ENCODE results near the gene DHRS2. TPM values are rescaled to one million over a fixed set of nuclear protein-coding genes. Genes with fewer than 3 reads are reported as not detected.

DHRS2 gene
- total RNA-seq, 3 donors from 2014 or later = 0.26 to 0.34 TPM; not detected in 1

DNA sequence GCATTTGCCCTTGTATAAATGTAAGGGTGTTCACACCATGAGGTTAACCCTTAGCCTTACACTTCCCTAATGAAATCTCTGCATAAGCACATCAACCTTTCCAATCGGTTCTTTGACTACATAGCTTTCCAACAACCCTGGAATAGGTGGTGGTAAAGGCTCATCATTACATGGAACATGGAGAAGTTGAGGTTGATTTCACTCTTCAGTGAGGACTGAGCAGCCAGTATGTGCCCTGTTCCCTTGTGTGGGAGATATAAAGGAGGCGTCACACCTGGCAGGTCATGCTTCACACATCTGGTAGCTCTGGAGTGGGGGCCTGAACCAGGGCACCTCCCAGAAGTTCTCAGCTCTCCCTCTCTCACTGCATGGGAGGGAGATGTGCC, 35.8 kb upstream of the DHRS2 start:
- TF ChIP-seq, protein P1, sequence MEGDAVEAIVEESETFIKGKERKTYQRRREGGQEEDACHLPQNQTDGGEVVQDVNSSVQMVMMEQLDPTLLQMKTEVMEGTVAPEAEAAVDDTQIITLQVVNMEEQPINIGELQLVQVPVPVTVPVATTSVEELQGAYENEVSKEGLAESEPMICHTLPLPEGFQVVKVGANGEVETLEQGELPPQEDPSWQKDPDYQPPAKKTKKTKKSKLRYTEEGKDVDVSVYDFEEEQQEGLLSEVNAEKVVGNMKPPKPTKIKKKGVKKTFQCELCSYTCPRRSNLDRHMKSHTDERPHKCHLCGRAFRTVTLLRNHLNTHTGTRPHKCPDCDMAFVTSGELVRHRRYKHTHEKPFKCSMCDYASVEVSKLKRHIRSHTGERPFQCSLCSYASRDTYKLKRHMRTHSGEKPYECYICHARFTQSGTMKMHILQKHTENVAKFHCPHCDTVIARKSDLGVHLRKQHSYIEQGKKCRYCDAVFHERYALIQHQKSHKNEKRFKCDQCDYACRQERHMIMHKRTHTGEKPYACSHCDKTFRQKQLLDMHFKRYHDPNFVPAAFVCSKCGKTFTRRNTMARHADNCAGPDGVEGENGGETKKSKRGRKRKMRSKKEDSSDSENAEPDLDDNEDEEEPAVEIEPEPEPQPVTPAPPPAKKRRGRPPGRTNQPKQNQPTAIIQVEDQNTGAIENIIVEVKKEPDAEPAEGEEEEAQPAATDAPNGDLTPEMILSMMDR (IDR thresholded peaks at IDR 0.05) = no peak
- DNase-seq = no peak
- no peak for ATAC-seq
- no peaks in the 10 kb centered on the region for H3K9me3 ChIP-seq
- no peak overlapping the region for H3K4me3 ChIP-seq
- no peaks in the 10 kb centered on the region for H3K4me1 ChIP-seq (ENCODE audit: low read depth)
- intact Hi-C loops (cut with DNase I, micrococcal nuclease) = no loop called here
- H3K36me3 ChIP-seq (ENCODE audit: low read depth) = no peaks in the 10 kb centered on the region

DNA sequence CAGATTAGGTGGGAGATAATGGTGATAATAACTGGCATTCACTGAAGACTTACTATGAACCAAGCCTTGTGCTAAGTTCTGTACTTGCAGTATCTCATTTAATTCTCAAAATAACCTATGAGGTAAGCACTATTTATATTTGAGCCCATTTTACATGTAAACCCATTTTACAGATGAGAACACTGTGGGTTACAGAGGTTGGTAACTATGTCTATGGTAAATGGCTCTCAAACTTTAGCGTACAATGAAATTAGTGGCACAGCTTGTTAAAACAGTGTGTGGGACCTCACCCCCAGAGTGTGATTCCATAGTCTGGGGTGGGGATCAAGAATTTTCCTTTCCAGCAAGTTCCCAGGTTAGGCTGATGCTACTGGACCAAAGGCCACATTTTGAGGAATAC, 35.4 kb upstream of the DHRS2 start:
- no peak for ATAC-seq
- TF ChIP-seq, protein P1 (IDR thresholded peaks at IDR 0.05) = no peak
- H3K4me3 ChIP-seq = no peak overlapping the region

DNA sequence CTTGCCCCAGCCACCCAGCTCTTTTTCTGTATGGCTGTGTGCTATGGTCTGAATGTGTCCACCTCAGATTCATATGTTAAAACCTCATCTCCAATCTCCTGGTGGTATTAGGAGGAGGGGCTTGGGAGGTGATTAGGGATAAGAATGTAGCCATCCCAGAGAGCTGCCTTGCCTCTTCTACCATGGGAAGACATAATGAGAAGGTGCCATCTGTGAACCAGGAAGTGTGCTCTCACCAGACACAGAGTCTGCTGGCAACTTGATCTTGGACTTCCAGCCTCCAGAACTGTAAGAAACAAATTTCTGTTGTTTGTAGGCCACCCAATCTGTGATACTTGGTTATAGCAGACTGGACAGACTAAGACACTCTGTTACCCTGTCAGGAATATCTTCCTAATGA, 34.7 kb upstream of the DHRS2 start:
- intact Hi-C loops (cut with DNase I, micrococcal nuclease) = no loop called here
- TF ChIP-seq, protein P1 (IDR thresholded peaks at IDR 0.05) = no peak
- no peak for ATAC-seq

More for the DNA sequence above, 35.4 kb upstream of the DHRS2 start:
- Histone ChIP-seq H3K36me3 (ENCODE audit: low read depth) (no peaks in the 10 kb centered on the region), H3K9me3 (no peaks in the 10 kb centered on the region), H3K4me1 (ENCODE audit: low read depth) (no peaks in the 10 kb centered on the region)
- no peak for DNase-seq
- intact Hi-C loops (cut with DNase I, micrococcal nuclease) = no loop called here

DNA sequence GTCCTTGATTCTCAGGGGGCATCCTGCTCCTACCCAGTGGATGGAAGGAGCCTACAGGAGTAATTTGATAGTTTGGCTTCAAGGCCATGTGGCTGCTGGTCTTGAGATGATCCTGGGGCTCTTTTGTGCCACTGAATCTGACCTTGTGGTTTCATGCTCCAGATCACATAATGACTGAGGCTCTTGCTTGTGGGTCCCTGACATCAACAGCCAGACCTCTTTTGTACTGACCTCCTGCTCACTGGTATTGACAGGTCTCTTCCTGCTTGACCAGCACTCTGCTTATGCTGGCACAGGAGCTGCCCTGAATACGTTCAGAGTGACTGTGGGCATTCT, 34.4 kb upstream of the DHRS2 start:
- H3K9me3 ChIP-seq = no peaks in the 10 kb centered on the region
- no peaks in the 10 kb centered on the region for H3K36me3 ChIP-seq (ENCODE audit: low read depth)
- H3K4me3 ChIP-seq = no peak overlapping the region
- DNase-seq (no peak), ATAC-seq (no peak)
- TF ChIP-seq, protein P1 (IDR thresholded peaks at IDR 0.05) = no peak
- intact Hi-C loops (cut with DNase I, micrococcal nuclease) = no loop called here
- no peaks in the 10 kb centered on the region for H3K4me1 ChIP-seq (ENCODE audit: low read depth)

More for the DNA sequence above, 34.7 kb upstream of the DHRS2 start:
- Histone ChIP-seq H3K36me3 (ENCODE audit: low read depth) (no peaks in the 10 kb centered on the region), H3K4me1 (ENCODE audit: low read depth) (no peaks in the 10 kb centered on the region), H3K4me3 (no peak overlapping the region), H3K9me3 (no peaks in the 10 kb centered on the region)
- DNase-seq = no peak

DNA sequence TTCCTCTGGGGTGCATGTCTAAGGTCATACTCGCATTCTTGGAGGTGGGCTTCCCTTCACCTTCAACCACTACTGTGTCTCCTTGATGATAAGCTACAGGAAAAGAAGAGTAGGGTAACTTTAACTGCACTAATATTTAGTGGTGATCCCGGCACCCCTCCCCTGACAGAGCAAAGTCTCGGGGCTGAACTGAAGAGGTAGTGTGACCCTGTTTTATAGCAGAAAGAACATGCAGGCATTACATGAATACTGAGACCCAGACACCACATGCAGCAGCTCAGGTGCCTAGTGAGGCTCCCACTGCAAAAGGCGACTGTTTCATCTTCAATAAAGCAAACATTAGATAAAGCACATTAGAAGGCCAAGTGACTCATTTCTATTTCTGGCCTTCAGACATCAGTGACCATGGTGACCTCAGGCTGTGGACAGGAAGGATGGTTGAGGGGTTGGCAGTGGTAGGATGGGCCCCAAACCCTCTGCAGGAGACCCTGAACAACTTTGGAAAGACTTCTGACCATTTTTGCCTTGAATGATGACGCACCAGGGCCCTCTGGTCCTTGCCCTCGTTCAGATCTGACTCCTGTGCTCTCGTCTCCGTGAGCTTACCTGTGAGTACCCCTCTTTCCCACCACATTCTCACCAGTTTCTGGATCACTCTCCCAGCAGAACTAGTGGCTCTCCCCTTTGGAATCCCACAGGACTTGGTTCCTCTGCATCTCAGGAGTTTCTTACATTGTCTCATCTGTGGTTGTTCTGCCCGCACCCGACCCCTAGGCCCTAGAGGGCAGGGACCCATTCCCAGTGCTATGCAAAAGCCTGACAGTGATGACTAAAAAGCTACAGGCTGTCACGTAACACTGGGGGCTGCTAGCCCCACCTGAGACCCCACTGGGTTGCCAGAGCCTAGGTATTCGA, 33.7 kb upstream of the DHRS2 start:
- DNase-seq = no peak
- intact Hi-C loops (cut with DNase I, micrococcal nuclease) = no loop called here
- TF ChIP-seq, protein P1 (IDR thresholded peaks at IDR 0.05) = no peak
- H3K4me3 ChIP-seq = no peak overlapping the region
- no peaks in the 10 kb centered on the region for H3K4me1 ChIP-seq (ENCODE audit: low read depth)
- no peak for ATAC-seq
- H3K36me3 ChIP-seq (ENCODE audit: low read depth) = no peaks in the 10 kb centered on the region
- no peaks in the 10 kb centered on the region for H3K9me3 ChIP-seq
